HL-60/S4 (cell line): ENCODE data around the gene ANO6.
"Not testable (repeated sequence)": the region's sequence is repeated elsewhere in the genome, so short reads cannot be mapped to it uniquely, and the experiment has no call there.

ENCODE experiments used
- in situ Hi-C: fragments of 300-500 bp; cut with MboI; formaldehyde crosslinking; loops from 2 replicates; pipeline ENCODE4 v1.14.3; 2022; ENCODE audit warnings: low sequenced_read_pairs

The ANO6 gene

GRCh38 chr12:45236383-45236782 lies 20.5 kb downstream of the ANO6 start:
- in situ Hi-C loops, result not testable (repeated sequence)

DNA sequence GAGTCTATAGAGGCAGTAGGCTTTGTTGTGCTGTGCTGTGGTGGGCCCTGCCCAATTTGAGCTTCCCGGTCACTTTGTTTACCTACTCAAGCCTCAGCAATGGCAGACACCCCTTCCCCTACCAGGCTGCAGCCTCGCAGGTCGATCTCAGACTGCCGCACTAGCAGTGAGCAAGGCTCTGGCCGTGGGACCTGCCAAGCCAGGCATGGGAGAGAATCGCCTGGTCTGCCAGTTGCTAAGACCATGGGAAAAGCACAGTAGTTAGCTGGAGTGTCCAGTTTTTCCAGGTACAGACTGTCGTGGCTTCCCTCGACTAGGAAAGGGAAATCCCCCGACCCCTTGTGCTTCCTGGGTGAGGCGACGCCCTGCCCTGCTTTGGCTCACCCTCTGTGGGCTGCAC lies 26.3 kb downstream of the ANO6 start:
- in situ Hi-C loops, result no loop called here

GRCh38 chr12:45243963-45244362 lies 28.1 kb downstream of the ANO6 start:
- in situ Hi-C loops, result no loop called here

- in situ Hi-C loops, result no loop called here
These were observed 28.9 kb downstream of the ANO6 start for GRCh38 chr12:45244561-45245343.

DNA sequence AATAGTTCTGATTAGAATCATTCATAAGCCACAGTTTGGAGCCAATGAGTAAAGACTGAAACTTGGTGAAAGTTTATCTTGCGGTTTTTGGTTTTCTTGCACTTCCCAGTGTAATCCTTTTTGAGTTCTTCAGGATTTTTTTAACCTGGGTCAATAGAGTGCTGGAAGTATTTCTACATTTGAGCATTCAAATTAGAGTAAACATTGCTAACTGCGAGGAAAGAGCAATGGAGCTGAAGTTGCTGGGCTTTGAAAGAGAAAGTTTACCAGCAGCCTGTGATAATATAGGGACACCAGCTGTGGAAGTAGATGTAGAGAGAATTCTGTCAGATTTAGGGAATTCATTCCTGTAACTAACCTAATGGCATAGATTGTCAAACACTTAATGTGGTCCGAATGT lies 30.3 kb downstream of the ANO6 start:
- in situ Hi-C loops, result no loop called here

GRCh38 chr12:45247589-45247988 lies 31.7 kb downstream of the ANO6 start:
- in situ Hi-C loops, result no loop called here

GRCh38 chr12:45248095-45248494 lies 32.2 kb downstream of the ANO6 start:
- in situ Hi-C loops, result no loop called here

DNA sequence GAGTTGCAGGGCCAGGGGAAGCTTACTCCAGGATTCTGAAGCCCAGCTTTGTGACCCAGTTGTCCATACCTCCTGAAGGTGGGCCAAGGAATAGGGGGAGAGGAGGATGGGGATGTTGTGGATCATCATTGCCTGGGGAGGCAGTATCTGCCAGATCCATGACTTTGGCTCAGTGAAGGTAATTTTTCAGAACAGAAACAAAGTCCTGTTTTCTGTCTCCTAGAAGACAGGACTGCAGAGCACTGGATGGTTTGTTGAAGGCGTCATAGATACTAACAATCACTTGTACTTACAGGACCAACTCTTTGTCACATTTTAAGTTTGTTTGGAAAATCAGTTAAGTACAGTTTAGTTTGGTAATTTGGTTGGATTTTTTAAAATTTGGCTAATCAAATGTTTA lies 38.4 kb downstream of the ANO6 start:
- in situ Hi-C loops, result no loop called here

- in situ Hi-C loops, result no loop called here
These were observed 40.8 kb downstream of the ANO6 start for GRCh38 chr12:45256721-45257120.

DNA sequence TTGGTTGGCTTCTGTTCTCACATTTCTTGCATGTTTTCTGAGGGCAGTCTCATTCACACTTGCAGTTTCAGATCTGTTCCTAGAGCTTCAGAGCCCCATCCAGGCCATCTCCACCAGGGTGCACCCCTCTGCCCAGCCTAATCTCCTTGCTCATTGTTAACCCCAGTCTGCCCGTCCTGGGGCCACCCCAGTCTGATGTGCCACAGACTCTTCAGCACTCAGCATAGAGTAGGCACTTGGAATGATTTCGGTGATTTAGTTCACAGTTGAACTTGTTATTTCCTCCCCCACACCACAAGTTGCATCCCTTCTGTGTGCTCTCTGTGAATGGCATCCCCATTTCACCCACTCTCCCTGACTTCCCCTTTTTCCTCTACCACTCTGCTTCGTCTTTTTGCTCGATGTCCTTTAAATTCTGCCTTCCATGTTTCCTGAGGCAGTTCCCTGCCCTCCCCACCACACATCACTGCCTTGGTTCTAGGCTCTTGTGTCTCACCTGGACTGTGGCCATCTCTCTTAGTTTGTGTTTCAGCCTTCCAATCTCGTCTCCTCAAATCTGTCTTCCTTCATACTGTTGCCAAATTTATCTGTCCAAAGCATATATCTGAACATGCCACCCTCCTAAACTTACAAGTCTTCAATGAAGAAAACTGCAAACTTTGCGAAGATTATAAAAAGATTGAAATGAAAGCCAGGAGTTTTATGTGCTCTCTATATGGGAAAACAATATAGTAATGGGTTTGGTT lies 41.5 kb downstream of the ANO6 start:
- in situ Hi-C loops, result no loop called here

DNA sequence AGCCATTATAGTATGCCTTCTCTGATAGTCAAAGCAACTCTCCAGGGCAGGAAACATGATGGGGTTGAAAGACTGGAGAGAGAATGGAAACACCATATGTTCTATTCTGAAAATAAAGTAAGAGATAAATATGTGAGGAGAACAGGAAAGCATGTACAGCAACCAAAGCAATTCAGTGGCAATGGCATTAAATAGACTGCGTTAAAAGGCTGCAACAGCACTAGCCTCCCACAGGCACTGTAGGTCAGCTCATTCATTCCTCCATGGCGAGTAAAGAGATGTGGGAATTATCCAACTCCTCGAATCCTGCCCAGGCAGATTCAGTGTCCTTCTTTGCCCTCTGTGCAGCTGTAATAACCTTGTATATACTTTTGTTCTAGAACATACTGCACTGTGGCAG lies 43.8 kb downstream of the ANO6 start:
- in situ Hi-C loops, result no loop called here

DNA sequence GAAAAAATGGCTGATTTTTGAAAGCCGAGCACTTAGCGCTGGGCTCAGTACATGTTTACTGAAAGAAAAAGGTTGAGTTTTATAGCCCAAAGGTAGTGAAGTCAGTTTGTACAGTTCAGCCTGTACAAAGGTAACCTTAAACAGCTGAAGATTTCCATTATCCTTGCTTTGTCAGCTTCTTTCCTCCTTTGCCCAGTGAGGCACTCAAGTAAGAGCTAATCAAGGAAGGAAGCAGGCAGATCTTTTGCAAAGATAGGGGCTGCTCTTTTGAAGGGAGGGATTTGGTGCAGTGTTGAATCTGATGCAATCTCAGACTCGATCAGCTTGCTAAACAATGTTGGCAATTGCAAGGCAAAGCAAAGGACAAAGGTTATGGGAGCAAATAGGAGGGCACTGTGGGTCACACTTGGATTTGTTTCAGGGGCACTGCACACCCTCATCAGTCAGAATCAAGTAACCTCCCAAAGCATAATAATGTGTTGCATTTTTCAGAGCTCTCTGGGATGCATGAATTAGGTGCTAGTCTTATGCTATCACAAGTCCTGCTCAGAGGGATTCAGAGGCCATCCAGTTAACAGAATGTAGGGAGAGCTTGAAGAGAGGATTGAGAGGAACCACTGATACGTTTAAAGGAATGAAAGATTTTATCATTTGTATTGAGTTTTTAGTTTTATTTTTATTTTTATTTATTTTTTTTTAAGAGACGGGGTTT lies 44.4 kb downstream of the ANO6 start:
- in situ Hi-C loops, result no loop called here

DNA sequence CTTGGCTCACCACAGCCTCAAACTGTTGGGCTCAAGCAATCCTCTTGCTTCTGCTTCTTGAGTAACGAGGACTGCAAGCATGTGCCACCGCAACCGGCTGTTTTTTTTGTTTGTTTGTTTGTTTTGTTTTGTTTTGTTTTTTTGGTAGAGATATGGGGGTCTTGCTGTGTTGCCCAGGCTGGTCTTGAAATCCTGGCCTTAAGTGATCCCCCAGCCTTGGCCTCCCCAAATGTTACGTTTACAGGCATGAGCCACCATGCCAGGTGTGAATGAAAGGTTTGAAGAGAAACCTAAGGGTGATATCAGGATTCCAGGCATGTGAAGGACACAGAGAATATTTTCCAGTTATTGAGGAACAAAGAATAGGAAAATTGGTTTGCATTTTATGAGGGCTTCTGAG lies 45.0 kb downstream of the ANO6 start:
- in situ Hi-C loops, result no loop called here

GRCh38 chr12:45262185-45262584 lies 46.3 kb downstream of the ANO6 start:
- in situ Hi-C loops, result not testable (repeated sequence)

DNA sequence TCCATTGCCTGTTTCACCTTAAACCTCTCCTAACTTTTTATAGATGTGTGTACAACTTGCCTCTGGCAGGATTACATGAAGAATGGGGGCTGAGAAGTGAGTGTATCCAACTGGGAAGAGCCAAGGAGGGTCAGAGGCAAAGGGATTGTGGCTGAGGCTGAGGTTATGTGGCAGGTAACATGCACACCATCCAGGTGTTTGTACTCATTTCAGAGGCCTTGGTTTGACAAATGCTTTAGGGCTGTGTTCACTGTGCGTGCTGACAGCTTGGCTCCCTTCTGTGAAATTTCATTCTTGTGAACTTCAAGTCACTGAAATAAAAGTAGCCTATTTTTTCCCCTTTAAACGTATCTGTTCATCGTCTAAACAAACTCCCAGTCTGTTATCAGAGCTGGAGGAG lies 47.7 kb downstream of the ANO6 start:
- in situ Hi-C loops, result no loop called here

DNA sequence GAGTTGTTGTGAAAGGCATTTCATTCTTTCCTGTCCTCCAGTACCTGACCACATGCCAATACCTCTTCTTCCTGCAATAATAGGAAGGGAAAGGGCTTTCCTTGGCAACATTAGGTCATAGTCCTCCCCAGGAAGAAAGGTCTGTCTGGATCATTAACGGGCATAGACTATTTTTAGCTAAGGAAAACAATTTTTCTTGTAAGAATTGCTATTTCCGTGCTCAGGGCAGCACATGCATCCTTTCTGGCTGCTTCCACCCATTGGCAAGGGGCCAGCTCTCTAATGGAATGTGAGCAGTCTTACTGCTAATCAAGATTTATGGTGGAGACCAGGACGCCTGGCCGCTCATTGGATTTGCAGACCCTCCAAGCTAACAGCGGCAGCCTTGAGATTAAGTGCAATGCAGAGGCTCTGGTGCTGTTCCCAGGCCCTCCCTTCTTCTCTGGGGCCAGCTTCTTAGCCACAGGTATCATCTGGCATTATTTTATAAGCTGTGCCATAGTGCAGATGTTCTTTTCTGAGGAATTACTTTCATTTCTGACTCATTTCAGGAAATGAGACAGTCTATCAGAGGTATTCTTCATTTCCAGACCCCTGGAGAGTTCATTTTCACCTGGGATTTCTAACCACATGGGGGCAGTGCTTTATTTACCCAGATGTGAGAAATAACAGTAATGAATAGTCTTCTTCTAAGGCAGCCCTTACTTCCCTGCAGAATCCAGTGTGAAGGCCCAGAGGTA lies 52.9 kb downstream of the ANO6 start:
- in situ Hi-C loops, result no loop called here

GRCh38 chr12:45269412-45269751 lies 53.5 kb downstream of the ANO6 start:
- in situ Hi-C loops, result no loop called here

- in situ Hi-C loops, result no loop called here
These were observed 55.1 kb downstream of the ANO6 start for GRCh38 chr12:45270951-45271350.

DNA sequence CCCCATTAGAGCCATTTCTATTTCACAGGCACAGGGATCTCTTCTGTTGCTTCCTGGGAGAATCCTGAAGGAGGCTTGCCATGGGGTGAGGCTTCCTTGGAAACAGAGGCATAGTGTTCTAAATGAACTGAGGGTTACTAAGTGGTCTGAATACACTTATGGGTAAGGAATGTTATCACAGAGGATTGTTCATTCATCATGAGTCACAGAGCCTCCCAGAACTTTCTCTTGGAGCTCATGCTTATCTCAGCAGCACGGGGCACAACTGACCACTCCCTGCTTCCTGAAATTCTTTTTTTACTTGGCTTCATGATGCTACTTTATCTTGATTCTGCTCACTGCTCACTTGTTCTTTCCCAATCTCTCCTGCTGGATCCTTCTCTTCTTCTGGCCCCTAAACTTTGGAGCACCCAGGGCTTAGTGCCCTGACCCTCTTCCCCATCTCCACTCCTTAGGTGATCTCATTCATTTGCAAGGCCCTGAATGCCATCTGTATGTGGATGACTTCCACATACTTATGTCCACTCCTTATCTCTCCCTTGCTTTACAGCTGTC lies 57.9 kb downstream of the ANO6 start:
- in situ Hi-C loops, result no loop called here

DNA sequence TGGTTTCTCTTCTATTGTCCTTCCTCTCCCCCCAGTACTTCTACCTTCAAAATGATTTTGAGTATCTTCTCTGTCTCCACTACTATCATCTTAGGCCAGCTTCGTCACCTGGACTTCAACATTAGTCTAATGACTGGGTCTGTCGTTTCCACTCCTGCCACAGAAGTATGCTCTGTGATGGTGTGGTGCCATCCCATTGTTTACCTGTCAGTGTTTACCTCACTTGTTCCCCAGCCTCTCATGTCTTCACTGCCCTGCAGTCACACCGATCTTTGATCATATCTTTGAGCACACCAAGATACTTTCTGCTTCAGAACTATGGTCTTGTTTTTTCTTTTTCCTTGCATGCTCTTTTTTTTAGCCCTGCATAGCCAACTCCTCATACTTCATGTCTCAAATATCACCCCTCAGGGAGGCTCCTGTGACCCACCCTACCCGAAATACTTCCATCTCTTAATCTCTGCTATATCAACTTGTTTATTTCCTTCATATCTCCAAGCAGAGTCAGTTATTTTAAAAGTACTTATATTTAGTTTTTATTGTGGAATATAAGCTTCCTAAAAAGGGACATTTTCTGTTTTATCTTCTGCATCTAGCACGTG lies 60.4 kb downstream of the ANO6 start:
- in situ Hi-C loops, result no loop called here

GRCh38 chr12:45278447-45278846 lies 62.6 kb downstream of the ANO6 start:
- in situ Hi-C loops, result no loop called here
